Right renal cortex interstitium (tissue), 3 donors: ENCODE results near the gene AFAP1L2. TPM values are rescaled to one million over a fixed set of nuclear protein-coding genes. Genes with fewer than 3 reads are reported as not detected.

Source experiments
- DNase-seq, 3 donors: peaks; one replicate each; pipeline ENCODE4 v3.0.0-alpha.2; 2013; ENCODE audit warnings: low read depth in 3 of 3, low spot score in 2 of 3
- polyA plus RNA-seq, 3 donors: library from polyadenylated mRNA; unstranded; fragments of 120-200 nt; gene quantifications; one replicate each; pipeline ENCODE4 v1.2.1, GENCODE V29; 2013; ENCODE audit not compliant: insufficient read length in 3 of 3

AFAP1L2 gene
- polyA plus RNA-seq, 3 donors, result 42.2 to 48.0 (median 44.4) TPM

DNA sequence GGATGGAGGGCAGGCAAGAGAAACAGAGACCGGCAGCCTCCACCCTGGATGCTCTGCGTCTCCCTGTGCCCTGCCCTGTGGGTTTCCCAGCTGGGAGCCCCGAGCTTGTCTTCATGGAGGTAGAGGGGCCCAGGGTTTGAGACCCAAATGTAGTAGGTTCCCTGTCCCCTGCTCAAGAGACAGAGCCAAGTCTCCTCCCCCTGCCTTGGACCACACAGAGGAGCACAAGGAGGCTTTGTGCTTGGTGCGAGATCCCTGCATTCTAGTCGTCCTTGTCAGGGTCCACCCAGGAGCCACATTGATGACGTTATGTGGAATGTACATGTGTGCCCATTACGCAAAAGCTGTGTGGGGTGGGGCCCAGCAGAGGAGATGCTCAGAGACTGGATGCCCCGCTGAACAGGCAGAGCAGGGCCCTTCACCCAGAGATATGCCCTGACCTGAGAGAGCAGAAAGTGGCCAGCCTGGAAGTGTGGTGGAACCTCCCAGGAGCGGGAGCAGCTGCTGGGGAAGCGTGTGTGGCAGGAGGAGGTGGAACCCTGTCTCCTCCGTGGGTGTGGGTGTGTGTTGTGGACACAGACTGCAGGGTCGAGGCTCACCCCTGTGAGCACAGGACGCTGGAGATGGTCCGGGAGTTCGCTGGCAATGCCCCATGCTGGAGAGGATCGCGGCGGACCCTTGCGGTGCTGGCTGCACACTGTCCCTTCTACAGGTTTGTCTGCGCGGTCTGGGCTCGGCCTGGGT is 126.0 kb downstream of the AFAP1L2 start:
- DNase-seq, result no peak

DNA sequence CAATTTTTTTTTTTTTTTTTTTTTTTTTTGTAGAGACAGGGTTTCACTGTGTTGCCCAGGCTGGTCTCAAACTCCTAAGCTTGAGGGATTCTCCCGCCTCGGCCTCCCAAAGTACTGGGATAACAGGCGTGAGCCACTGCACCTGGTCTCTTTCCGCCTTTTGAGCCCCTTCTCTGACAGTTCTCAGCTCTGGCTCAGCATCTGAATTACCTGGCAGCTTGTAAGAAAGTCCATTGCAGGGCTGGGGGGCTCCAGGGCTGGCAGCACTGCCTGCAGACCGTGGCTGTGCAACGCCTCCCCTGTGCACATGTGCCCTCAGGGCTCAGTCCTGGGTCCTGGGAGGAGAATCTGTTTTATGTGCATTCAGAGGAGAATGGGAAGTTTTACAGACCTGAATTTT is 127.6 kb downstream of the AFAP1L2 start:
- DNase-seq, result no peak

DNA sequence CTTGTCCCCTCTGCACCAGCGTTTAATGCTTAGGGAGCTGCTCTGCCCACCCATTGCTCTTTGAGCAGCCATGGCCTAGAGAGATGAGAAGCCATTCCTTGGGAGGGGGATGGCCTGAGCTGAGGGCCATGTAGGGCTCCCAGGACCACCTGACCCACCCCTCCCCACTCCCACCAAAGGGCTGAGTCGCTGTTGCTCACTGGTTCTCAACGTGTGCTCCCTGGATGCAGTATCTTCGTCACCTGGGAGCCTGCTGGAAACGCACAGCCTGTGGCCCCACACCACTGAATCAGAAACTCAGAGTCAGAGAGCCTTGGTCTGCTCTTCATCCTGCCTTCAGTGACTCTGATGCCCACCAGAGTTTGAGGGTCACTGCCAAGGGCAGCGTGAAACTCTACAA is 128.2 kb downstream of the AFAP1L2 start:
- DNase-seq, result no peak

DNA sequence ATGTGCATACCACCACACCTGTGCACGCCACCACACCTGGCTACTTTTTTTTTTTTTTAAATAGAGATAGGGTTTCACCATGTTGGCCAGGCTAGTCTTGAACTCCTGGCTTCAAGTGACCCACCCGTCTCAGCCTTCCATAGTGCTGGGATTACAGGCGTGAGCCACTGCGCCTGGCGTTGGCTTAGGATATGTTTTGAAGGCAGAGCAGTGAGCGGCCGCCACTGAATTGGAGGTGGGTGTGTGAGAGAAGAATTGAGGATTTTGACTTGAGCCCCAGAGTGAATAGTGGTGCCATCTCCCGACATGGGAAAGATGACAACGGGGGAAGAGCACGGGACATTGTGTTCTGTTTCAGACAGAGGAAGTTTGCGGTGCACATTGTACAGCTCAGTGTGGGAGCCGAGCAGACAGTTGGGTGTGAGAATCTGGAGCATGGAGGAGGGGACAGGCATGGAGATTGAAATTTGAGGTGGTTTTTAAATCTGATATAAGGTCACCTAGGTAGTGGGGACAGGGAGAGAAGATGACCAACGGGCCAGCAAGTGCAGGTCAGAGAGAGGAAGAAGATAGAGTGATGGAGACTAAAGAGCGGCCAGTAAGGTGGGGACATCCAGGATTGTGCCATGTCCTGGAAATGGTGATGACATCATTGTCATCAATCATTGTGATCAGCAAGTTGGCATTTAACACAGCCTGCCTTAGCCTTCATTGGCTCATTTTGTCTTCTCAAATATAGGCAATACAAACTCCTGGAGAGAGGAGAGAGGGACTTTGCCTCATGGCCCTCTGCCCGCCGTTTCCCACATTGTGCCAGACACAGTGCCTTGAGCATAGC is 129.5 kb downstream of the AFAP1L2 start:
- no peak for DNase-seq

DNA sequence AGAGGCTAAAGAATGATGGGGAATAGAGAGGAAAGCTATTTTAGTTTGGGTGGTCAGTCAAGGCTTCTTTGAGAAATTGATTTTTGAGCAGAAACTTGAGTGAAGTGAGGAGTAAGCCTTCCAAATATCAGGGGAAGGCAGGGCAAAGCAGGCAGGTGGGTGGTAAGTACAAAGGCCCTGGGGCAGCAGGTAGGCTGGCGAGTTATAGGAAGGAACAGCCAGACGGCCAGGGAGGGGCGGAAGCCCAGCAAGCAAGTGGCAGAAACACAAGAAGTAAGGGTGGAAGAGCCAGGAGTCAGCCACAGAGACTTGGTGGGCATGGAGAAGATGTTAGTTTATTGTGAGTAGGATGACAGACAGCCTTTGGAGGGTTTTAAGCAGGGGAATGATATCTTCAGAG is 130.4 kb downstream of the AFAP1L2 start:
- DNase-seq, result no peak

DNA sequence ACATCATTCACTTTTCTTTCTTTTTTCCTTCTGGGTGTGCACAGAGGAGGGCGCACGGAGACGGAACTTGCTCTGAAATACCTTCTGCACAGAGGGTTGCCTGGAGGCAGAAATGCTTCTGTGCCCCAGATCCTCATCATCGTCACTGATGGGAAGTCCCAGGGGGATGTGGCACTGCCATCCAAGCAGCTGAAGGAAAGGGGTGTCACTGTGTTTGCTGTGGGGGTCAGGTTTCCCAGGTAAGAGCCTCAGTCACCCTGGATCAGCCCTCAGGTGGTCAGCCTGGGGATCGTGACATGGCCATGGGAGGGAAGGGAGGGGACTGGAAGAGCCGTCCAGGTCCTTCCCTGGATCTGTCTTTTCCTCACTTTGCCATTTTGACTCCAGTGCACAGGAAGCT is 131.6 kb downstream of the AFAP1L2 start:
- DNase-seq, result no peak

DNA sequence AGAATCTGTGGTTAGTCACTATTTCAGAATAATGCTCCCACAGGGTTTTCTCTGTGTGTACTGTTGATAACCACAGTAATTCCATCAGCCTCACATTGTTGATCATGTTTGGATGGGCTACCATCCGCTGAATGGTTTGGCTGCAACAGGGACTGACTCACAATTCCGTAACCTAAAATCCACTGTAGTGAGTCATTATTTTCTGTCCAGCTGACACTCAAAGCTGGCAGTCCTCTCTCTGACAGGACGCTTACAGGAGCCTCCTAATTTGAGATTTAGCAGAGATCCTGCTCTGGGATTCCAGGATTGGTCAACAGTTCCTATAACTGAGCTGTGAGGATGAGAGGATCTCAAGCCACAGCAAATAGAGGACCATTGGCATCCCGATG is 132.5 kb downstream of the AFAP1L2 start:
- no peak for DNase-seq

DNA sequence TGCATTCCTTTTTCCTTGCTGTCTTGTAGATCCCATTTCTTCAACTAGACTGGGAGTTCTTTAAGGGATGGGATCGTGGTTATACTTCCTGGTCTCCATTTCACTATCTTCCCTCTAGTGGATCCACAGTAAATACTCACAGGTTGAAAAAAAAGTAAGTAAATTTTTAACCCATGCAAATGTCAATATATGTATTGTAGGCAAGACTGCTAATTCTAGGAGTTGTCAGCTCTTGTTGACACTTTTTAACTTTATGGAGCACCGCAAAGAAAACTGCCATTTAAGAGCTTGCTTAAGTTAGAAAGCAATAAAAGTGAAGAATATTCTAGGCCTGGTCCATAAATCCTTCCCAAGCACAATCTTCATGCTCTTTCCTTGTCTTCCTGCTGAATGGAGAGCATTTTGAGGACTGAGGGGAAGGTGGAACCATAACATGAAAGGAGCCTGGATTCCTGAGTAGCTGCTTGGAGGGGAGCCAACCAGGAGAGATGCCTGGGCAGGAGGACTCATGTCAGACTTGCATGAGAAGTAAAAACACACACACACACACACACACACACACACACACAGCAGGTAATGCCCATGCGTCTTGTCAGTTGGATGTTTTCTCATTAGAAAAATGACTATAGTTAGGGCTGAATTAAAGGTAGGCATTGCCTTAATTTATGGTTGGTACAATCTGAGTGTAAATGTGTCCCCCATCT is 133.1 kb downstream of the AFAP1L2 start:
- no peak for DNase-seq

DNA sequence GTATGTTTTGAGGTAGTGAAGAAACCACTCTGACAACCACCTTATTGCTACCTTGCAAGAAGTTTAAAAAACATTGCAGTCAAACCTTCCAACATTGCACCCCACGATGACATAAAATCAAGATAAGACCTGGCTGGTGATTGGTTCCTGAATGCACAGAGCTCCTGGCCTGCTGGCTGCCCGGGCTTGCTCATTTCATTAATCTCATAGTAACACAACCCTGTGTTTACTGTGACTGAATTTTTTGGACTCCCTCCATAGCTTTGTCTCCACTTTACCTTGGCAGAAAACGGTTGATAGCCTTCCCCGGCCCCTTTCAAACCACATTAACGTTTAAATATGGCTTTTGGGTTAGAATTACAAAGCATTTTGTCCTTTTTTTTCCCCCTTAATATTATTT is 137.8 kb downstream of the AFAP1L2 start:
- DNase-seq, result no peak

DNA sequence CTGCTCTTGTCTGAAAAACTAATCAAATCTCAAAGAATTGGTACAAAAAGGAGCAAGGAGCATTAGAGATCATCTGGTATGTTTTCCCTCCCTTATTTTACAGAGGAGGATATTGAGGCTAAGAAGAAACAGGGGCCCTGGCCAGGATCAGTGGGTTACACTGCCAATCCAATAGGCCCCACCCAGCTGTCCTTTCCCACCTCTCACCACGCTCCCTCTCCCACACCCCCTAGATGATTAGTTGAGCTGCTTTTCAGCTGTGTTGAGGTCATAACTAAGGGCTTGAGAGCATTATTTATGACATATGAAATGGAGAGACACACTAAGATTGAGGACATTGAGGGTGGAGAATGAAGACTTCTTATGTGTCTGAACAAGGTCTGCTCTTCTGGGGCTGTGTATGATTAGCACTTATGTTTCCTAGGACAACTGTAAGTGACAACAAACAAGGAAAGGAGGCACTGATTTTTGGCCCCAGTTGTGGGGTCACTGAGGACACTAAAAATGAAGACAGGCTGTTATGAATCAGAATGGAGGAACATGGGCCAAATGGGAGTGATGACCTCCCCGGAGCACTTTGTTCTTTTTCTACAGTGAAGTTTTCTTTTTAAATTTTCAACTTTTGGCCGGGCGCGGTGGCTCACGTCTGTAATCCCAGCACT is 138.8 kb downstream of the AFAP1L2 start:
- DNase-seq, result no peak

DNA sequence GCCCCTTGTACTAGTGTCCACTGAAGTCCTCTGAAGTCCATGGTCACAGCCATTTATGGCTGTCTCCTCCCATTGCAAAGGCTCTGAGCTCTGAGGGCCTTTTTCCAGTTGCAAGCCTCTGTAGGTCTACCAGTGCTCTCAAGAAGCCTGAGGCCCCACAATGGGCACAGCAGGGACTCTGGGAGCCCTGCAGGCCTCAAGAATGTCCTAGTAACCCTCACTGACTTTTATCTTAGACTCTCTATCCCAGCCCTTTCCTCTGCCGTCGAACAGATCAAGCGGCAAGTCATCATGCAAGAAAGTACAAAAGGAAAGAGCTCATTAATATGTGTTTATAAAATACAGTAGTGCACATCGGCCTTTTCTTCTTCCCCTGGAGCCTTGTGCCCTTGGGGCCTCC is 141.8 kb downstream of the AFAP1L2 start:
- DNase-seq, result no peak

DNA sequence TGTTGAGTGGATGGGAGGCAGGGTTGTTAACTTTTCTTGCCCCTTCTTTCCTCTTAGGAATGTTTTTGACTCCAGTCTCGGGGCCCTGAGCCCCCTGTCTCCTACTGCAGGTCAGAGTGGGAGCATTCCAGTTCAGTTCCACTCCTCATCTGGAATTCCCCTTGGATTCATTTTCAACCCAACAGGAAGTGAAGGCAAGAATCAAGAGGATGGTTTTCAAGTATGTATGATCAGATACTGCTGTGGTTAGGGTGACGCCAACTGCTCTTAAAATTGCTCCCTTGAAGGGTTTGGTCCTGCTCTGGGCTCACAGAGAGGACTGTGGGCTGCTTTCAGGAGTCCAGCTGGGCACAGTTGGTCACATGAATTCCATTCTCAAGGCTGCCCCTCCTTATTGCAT is 143.2 kb downstream of the AFAP1L2 start:
- DNase-seq, result no peak

DNA sequence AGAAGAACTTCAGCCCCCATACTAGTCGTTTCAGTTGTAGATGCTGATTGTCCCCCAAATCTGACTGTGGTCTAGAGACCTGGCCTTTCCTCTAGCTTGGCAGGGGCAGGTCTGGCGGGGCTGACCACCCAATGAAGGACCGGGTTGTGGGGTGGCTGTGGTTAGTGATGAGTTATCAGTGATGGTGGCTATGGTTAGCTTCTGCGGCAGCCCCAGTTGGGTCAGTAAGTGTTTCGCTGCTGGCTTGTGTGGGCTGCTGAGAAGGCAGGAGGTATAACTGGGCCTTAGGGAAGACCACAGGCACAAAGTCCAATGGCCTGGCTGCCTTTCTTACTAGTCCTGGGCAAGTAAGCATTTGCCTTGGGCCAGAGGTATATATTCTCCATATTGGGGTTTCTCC is 143.9 kb downstream of the AFAP1L2 start:
- no peak for DNase-seq

DNA sequence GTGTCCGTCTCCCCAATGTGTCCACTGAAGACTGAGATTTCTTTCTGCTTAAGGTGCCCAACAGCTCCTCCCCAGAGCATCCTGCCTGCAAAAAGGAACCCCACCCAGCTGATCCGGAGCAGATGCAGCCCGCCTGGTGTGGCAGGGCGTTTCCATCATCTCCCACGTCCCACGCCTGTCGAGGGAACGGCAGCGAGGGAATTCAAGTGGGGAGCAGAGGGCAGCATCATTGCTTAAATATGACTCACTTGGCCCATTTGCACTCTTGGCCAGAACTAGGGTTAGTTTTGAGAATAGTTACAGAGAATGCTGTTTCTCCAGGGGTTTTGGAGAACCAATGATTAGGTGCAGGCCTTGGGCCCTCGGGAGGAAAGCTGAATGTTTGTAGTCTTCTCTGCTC is 144.5 kb downstream of the AFAP1L2 start:
- no peak for DNase-seq

DNA sequence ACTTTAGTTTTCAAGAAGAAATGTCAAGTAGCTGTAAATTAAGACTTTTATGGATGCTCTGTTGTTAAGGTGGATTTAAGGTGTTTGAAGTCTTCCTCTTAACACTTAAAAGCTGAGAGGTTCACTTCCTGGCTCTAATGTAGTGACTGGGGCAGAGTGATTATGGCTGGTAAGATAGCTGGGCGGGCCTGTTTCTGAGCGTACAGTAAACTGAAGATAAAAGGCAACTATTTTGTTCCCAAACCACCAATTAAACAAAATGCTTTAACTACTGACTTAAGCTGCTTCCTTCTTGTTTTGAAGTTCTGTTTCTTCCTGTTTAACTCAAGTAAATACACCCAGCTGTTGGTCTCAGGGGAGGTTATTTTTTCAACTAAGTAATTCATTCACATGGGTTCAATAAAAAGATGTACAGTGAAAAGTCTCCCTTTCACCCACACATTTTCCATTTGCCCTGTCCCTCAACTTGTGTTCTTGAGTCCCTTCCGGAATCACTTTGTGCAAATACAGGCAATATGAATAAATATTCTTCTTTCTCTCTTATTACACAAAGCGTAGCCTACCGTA is 145.9 kb downstream of the AFAP1L2 start:
- DNase-seq, result no peak

DNA sequence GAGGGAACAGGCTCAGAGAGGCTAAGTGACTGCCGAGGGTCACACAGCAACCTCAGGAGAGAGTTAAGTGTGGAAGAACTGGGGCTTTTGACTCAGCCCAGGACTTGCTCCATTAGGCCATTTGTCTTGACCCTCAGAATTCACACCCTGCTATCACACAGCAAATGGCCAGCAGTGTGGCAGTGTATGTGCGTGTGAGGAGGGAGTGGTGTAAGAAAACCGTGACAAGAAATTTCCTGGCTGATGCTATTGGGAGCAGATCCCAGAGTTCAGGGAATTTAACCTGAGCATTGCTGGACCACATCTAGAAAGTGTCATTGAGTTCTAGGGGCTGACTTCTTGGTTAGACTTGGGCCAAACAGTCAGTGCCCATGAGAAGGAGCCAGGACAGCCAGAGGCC is 146.8 kb downstream of the AFAP1L2 start:
- DNase-seq, result no peak

DNA sequence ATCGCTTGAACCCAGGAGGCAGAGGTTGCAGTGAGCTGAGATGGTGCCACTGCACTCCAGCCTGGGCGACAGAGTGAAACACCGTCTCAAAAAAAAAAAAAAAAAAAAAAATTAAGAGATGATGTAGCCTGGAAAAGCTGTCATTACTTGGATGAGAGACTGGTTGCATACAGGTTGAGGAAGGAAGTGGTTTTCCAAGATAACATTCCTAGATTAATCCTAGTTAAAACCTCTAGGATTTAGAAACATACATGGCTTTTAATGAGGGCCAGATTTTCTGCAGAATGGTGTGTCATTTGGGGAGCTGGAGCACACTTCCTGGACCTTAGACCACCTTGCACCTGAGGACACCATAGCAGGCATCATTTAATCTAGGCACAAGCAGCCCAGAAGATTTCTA is 147.5 kb downstream of the AFAP1L2 start:
- no peak for DNase-seq

DNA sequence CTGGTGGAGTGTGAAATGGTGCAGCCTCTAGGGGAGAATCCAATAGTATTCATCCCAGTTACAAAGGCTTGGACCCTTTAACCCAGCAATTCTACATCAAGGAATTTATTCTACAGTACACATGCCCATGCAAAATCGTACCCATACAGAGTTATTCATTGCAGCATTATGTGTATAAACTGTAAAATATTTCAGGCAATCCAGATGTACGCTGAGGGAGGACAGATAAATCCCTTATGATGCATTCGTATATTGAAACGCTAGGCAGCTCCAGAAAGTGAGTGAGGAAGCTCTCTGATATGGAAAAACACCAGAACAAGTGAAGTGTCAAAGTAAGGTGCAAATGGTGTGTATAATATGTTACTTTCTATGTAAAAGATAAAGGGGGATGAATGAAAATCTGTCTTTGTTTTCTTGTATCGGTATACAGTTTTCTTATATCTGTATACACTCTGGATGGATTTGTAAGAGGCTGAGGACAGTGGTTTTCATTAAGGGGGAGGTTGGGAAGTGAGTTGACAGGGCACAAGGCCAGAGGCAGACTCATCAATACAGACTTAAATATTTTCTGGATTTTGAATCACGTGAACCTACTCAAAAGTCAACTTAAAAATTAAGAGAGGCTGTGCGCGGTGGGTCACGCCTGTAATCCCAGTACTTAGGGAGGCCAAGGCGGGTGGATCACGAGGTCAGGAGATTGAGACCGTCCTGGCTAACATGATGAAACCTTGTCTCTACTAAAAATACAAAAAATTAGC is 148.1 kb downstream of the AFAP1L2 start:
- DNase-seq, result no peak

DNA sequence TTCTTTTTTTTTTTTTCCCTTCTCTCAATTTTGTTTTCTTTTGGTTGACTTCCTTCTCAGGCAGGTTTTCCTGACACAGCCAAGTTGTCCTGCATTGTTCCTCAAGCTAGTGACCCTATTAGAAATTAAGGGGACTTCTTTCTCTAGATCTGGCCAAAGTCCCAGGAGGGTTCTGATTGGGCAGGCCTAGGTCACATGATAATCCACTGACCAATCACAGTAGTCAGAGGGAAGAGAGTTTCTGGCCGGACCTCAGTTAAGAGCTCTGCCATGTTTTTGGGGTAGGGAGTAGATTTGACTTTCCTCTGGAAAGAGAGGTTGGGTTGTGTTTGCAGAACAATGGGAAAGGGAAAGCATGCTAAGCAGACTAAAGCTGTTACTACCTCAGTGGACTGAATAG is 149.1 kb downstream of the AFAP1L2 start:
- no peak for DNase-seq

DNA sequence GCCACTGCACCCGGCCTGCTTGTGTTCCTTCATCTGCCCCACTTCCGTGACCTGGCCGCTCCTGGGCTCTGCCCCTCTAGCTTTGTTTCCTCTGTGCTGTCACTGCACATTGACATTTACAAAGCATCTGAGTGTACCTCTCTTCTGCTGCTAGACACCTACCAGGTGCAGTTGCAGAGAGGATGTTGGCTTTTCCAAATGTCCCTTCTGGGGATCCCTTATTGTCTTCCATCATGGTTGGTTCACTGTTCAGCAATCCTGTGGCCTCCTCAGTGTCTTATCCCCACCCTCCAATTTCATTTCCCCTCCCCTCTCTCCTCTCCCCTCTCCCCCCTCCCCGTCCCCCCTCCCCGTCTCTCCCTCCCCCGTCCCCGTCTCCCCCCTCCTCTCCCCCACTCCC is 151.4 kb downstream of the AFAP1L2 start:
- DNase-seq, result no peak
